HG02981 (cell line): Measurements from ENCODE around the gene PTTG1IP.

Source experiments
- ATAC-seq: cut with Tn5 transposase; IDR thresholded peaks from one replicate; pipeline ENCODE4 v1.9.1; 2021; ENCODE audit warnings: mild to moderate bottlenecking, moderate library complexity; ENCODE audit not compliant: unreplicated experiment

PTTG1IP gene

GRCh38 chr21:44803651-44804050, 69.8 kb downstream of the PTTG1IP start:
- no peak for ATAC-seq

GRCh38 chr21:44802396-44803153, 70.9 kb downstream of the PTTG1IP start:
- ATAC-seq: no peak

DNA sequence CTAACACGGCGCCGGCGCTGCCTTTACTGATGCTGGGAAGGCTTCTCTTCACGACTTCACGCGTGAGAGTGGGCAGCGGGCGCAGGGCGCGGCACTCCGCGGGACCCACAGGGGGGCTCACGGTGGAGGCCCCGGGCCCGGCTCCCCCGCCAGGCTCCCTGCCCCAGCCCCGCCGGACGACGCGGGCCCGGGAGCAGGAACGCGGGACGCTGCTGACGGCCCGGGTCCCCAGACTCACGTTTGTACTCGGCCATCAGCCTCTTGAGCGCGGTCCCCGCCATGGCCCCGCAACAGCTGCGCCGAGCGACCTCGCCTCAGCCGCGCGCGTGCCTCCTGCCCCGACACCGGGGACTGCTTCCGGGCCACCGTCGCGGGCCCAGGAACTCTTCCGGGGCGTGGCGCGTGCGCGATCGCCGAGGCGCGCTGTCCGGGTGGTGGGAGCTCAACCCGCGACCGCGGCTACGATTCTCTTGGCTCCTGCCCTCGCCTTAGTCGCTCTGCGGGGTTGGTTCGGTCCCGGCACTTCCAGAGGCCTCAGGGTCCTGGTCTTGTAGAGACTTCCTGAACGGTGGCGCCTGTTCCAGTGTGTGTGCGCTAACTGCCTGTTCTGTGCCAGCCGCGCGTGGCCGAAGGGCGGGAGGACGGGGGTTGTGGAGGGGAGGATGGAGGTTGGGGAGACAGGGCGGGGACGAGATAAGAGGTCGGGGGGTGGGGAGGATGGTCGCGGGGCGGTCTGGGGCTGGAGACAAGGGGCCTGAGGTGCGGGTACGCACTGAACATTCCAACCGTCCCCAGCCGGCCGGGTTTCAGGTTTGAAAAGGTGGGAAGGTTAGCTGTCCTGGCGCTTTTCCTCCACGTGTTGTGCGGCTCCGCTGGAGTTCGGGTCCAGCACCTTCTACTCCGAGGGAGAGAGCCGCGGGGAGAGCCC, 71.8 kb downstream of the PTTG1IP start, which contains the start of gene UBE2G2:
Gene UBE2G2, minus strand, starts transcription at position 353 of the 928 bp plus-strand sequence. Its CDS starts 72 bp downstream, at position 281.
- peak; percentile 78 for ATAC-seq

DNA sequence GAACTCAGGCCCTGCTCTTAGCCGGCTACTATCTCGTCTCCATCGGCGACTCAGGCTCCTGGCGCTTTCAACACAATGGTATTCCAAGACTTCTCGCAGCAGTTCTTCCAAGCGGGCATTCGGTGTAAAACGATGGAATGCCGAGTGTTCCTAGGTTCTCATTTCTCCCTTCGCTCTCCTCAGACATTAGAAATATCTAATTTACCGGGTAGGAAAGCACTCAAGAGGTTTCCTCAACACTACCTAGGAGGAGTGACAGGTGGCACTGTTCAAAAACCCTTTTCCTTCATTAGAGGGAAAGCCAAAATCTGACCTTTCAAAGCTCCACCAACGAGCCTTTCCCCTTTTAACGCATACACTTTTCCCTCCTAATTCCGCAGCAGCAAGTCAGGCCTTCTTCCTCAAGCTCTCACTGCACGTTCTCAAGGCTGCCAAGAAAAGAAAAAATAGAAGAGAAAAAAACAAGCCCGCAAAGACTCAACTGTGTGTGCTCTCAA, 72.5 kb downstream of the PTTG1IP start:
- no peak for ATAC-seq

DNA sequence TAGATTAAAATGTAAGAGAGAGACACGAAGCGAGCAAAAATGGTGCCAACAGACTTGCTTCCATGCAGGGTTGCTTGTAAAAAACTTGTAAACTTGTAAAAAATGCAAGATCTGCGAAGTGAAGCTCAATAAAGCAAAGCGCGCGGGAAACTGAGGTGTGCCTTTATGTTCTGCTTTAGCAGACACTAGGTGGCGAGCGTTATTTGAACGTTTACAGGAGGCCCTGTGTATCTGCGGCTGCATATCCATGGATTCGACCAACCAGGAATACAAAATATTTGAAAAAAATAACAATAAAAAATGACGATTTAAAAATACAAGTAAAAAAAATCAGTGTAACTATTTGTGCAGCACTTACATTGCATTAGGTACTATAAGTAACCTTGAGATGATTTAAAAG, 73.4 kb downstream of the PTTG1IP start:
- no peak for ATAC-seq

DNA sequence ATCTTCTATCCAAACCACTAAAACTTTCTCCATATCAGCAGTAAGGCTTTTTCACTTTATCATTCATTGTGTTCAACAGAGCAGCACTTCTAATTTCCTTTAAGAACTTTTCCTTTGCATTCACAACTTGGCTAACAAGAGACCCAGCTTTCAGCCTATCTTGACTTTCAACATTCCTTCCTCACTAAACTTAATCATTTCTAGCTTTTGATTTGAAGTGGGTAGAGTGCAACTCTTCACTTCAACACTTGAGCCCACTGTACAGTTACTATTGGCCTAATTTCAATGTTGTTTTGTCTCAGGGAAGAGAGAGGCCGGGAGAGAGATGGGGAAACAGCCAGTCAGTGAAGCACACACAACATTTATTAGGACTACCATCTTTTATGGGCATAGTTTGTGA, 73.8 kb downstream of the PTTG1IP start:
- no peak for ATAC-seq
